Activated T-helper 1 cell treated with Interleukin-2 at 50 U/mL for 16 hours (primary cell): ENCODE results near the gene KCNJ2.

Source experiments
- DNase-seq: peaks from one replicate; pipeline ENCODE4 v3.0.0-alpha.2; 2020; ENCODE audit warnings: low read depth

The KCNJ2 gene

DNA sequence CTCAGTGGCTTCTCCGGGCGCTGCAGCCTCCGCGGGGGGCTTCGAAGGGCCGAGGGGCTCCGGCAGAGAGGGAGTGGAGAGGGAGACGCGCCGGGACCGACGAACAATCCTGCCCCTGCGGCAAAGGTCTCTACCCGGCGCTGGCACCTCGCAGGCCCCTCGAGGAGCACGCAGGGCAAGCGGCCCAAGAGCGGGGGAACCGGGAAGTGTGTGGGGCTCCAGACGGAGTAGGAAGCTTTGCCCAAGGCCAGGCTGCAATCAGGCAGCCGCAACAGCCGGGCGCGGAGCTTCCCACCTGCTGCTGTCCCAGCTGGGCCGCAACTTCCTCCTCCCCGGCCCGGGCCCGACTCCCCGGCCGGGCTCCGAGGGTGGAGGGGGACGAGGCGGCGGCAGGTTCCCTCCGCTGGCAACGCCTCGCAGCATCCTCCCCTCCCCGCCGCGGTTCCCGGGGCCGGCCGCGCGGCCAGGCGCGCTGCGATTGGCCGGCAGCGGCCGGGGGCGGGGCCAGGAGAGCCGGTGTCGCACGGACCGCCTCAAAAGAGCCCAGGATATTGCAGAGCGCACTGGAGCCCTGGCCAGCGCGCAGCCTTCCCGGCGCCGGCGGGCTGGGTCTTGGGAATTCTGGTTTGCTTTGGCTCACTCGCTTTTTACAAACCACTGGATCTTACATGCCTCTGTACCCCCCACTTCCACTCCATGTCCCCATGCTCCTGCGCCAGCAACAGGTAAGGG is at the start of gene KCNJ2:
TSS of gene KCNJ2 (plus strand) at position 556 of the 732 bp plus-strand sequence. CDS start 5,508 bp downstream, outside the sequence.
- peak; percentile 2 for DNase-seq

GRCh38 chr17:70119545-70119944 is 49.8 kb upstream of the KCNJ2 start:
- no peak for DNase-seq

GRCh38 chr17:70119983-70120382 is 49.3 kb upstream of the KCNJ2 start:
- DNase-seq, result no peak

DNA sequence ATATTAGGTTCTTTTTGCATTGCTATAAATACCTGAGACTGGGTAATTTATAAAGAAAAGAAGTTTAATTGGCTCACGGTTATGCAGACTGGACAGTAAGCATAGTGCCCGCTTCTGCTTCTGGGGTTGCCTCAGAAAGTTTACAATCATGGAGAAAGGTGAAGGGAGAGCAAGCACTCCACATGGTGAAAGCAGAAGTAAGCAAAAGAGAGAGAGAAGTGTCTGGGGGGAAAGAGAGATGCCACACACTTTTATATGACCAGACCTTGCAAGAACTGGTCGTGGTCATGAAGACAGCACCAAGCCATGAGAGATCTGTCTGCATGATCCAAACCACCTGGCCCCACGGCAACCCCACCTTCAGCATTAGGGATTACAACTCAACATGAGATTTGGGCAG is 48.9 kb upstream of the KCNJ2 start:
- DNase-seq, result no peak

- no peak for DNase-seq
Observed at GRCh38 chr17:70121126-70121525, 48.2 kb upstream of the KCNJ2 start.

DNA sequence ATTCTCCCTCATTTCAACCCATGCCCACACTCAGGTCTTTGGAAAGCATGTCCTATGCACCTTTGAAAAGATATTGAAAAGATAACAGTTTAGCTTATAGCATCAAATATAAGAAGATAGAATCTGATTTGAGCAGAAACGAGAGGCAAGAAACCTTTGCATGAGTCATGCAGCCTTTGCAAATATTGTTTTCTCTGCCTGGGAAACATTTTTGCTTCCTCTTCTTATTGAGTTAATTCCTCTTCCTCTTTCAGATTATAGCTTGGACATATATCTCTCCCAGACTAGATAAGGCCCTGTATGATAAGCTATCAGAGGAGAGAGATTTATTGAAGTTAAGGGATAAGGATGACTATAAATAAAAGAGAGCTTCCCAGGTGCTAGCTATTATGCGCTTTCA is 46.1 kb upstream of the KCNJ2 start:
- no peak for DNase-seq

- no peak for DNase-seq
Observed at GRCh38 chr17:70124723-70125122, 44.6 kb upstream of the KCNJ2 start.

DNA sequence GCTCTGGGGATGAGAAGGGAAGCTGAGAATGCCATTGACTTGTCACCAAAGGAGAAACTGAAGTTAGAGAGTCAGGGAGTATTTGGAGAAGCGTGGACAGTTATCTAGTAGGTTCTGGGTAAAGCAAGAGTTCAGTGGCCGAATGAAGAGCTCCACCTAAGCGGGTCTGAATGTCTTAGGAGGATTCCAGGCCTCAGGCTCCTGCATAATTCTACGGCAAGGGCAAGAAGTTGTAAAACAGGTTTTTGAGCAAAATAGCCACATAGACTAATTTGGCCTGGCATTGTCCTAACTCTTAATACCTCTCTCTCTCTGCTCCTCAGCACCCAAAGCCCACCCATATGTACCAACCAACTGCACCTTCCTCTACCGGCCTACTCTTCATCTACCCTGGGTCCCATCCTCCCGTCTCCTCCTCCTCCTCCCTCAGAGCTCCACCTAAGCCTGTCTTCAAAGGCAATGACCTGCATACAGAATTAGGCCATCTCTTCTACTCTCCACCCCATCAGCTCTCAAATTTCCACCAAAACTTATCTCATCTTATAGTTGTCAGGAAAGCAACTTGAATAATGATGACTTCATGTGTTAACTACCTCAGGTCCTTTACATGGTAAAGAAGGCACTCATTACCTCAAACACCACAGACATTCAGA is 42.0 kb upstream of the KCNJ2 start:
- no peak for DNase-seq

DNA sequence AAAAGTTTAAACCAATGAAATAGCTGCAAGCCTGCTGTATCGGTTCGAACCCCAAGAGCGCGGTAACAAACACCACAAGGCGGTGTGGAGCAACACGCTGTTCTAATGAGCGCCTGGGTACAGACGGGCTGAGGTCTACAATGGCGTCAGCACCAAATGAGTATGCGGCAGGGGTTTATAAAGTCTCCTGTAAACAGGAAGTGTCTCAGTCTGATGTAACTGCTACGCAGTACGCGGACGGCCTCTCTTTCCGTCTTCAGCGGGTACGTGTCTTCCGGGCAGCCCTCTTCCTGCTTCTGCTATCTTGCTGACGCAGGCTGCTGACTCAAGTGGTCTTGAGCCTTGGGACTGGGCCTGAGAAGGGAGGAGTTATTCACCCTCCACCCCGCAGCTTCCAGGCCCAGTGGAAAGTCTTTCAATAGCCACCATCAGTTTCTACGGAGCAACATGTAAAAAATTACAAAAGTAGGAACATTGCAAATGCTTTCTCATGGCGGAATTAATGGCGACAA is 40.5 kb upstream of the KCNJ2 start:
- DNase-seq, result no peak

- no peak for DNase-seq
Observed at GRCh38 chr17:70130289-70130688, 39.0 kb upstream of the KCNJ2 start.

- no peak for DNase-seq
Observed at GRCh38 chr17:70132505-70132904, 36.8 kb upstream of the KCNJ2 start.

- no peak for DNase-seq
Observed at GRCh38 chr17:70134042-70134441, 35.3 kb upstream of the KCNJ2 start.

DNA sequence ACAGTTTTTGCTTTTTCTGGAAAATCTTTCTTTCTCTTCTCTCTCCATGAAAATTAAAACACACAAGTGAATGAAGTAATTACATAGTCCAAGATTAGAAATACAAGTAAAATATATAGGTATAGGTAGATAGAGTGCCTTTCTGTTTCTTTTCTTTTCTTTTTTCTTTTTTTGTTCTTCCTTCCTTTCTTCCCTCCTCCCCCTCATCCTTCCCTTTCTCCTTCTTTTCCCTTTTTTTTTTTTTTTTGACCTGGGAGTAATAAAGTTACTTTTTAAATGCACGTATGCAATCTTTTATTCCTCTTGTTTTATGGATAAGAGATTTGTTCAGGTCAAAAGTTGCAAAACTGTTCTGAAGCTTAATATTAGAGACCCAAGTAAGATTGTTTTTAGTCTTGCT is 34.6 kb upstream of the KCNJ2 start:
- DNase-seq, result no peak

DNA sequence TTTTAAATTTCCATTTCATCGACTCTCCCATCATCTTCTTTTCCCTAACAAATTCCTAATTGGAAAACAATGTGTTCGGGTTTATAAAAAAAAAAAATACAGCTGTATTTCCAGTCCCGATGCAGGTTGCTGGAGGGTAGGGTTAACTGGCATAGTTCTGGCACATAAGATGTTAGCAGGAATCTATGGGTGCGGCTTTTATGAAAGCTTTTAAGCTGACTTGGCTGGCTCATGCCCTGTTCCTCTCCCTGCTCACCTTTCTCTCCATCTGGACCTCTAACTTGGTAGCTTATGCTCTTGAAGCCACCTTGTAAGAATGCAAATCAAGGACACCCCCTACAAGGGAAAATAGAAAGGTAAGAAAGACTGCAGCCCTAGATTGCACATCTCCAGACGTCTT is 33.2 kb upstream of the KCNJ2 start:
- no peak for DNase-seq

GRCh38 chr17:70137451-70138230 is 31.7 kb upstream of the KCNJ2 start:
- DNase-seq, result no peak

GRCh38 chr17:70138291-70138865 is 31.0 kb upstream of the KCNJ2 start:
- no peak for DNase-seq

- no peak for DNase-seq
Observed at GRCh38 chr17:70139449-70139993, 29.8 kb upstream of the KCNJ2 start.

DNA sequence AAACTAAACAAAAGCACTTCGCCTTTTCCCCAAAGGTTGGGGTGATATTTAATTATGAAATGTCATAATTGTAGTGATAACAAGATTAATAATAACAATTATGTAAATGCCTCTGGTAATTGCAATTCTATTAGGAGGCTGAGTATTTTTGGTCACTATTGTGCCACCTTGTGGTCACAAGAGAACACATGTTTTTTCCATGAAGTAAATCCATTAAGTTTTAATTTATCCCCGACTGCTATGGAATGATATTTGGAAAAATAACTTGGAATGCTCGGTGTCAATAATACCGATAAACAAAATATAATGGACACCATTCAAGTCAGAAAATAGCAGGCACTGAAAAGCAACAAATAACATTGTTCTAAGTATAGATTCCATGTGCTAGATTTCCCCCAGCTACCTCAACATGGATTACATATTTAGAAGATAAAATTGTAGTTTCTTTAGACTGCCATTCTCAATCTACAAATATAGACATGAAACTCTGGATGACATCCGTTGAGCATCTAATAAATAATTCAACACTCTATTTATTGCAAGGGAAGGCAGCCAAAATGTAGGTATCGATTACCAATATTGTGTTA is 25.0 kb upstream of the KCNJ2 start:
- no peak for DNase-seq

- DNase-seq, result no peak
Observed at GRCh38 chr17:70153210-70153609, 16.1 kb upstream of the KCNJ2 start.

- DNase-seq, result no peak
Observed at GRCh38 chr17:70157151-70157550, 12.2 kb upstream of the KCNJ2 start.

GRCh38 chr17:70158180-70158579 is 11.2 kb upstream of the KCNJ2 start:
- DNase-seq, result no peak

DNA sequence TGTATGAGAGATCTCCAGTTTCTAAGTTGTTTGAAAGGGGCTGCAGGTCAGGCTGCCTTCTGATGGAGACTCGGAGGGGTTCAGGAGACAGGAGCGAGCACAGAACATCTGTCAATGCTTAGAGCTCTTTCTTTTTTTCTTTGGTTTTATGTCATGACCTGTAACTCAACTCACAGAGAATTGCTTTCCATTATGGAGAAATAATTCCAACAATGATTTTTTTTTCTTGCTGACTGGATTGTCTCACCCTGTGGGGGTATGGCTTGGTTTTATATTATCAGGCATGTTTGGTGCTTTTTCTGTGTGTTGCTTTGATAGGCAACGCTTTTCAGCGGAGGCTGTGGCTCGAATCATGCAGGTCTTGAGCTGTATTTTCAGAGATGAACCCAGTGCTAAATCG is 10.7 kb upstream of the KCNJ2 start:
- no peak for DNase-seq
